ENCODE results near the gene IL17REL.
A peak's percentile ranks its signal among the peaks of the same experiment; 100 is the strongest.

Gene IL17REL

DNA sequence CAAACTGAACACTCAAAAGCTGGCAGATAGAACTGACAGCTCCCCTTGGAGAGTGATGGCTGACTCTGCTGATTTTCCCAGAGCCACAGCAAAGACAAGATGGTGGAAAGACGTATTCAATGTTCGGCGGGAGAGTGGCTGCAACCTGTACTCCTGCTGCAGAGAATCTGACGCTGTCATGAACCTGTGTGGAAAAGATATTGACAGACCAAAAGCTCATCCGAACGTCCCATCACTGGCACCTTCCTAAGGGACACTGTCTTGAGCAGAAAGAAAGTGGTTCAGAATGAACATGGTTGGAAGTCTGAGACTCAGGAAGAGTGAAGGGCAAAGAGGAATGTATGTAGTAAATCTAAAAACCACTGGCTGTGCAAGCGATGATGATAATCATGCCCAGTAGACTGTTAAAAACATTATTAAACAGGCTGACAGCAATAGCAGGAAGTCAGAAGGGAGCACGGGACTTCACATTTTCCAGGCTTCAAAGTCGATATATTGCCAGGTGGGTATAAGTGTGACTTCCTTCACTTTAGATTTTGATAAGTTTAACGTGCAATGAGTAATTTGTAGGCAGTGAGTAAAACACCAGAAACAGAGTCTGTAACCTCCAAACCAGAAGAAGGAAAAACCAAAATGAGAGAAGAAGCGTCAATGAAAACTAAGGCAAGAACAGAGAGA is 6.2 kb upstream of the IL17REL start:
- no peak overlapping the region for H3K9ac ChIP-seq (ENCODE audit: low read length)
- H3K9me3 ChIP-seq (ENCODE audit: control insufficient read depth, insufficient read depth, low read depth, low read length) = peaks cover 19% of the 10 kb centered on the region
- no peaks in the 10 kb centered on the region for H3K4me1 ChIP-seq (ENCODE audit: control insufficient read depth, insufficient read depth, low read length)
- peaks cover 65% of the 10 kb centered on the region for H3K27me3 ChIP-seq (ENCODE audit: control insufficient read depth, insufficient read depth, low read length)
- no peak overlapping the region for H3K27ac ChIP-seq (ENCODE audit: low read depth, low read length)
- H3K36me3 ChIP-seq (ENCODE audit: control insufficient read depth, insufficient read depth, low read length) = no peaks in the 10 kb centered on the region
- H3K4me3 ChIP-seq (ENCODE audit: low read depth, low read length) = no peak overlapping the region

DNA sequence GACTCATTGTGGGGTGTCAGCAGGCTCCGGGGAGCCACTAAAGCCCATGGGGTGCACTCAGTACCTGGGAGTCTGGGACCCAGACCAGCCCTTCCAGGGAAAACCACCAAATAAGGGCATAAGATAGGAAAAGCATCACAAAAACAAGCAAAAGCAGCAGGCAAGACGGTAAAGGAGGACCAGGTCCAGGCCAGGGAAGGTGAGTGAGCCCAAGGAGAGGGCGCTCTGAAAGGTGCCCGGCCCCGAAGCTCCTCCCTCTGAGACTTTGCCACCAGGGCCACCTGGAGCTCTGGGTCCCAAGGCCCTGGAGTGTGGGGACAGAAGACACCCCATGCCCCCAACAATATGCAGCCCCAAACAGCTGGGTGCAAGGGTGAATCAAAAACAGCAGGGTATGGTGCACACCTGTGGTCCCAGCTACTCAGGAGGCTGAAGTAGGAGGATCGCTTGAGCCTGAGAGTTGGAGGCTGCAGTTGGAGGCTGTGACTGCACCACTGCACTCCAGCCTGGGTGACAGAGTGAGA is 5.2 kb upstream of the IL17REL start:
- no peak overlapping the region for H3K27ac ChIP-seq (ENCODE audit: low read depth, low read length)
- no peak overlapping the region for H3K9ac ChIP-seq (ENCODE audit: low read length)
- peaks cover under 1% of the 10 kb centered on the region; the same call in 1 of the 2 replicates for H3K4me1 ChIP-seq (ENCODE audit: control insufficient read depth, insufficient read depth, low read length)
- H3K27me3 ChIP-seq (ENCODE audit: control insufficient read depth, insufficient read depth, low read length) = peaks cover 75% of the 10 kb centered on the region
- H3K4me3 ChIP-seq (ENCODE audit: low read depth, low read length) = no peak overlapping the region
- H3K9me3 ChIP-seq (ENCODE audit: control insufficient read depth, insufficient read depth, low read depth, low read length) = peaks cover 19% of the 10 kb centered on the region
- H3K36me3 ChIP-seq (ENCODE audit: control insufficient read depth, insufficient read depth, low read length) = no peaks in the 10 kb centered on the region

DNA sequence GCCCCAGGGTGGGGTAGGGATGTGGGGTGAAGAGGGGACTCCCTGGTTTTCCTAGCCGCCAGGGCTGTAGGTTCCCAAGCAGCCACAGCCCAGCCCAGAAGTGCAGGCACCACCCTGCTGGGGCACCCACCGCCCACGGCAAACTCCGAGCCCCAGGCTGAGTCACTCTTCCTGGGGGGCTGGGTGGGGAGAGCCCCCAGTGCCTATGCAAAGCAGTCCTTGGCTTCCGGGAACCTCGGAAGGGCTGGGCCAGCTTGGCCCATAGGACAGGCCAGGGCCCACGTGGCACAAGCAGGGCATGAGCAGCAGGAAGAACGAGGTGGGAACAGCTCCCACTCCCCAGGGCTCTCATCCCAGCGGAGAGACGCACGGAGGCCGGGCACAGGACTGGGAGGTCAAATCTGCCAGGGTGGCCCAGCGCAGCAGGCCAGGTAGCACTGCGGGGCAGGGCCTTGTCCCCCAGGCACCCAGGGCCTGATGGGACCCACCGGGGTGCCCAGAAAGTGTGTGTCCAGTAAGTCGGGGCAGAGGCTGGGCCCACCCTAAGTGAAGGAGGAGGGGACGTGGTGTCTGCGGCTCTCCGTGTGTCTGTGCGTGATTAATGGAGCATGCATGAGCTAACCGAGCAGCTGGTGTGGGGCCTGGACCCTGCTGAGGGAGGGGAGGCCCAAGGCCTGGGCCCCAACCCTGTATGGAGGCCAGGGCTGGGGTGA is 4.6 kb upstream of the IL17REL start:
- no peaks in the 10 kb centered on the region for H3K36me3 ChIP-seq (ENCODE audit: control insufficient read depth, insufficient read depth, low read length)
- no peak overlapping the region for H3K4me3 ChIP-seq (ENCODE audit: low read depth, low read length)
- H3K27me3 ChIP-seq (ENCODE audit: control insufficient read depth, insufficient read depth, low read length) = peaks cover 79% of the 10 kb centered on the region
- no peak overlapping the region for H3K27ac ChIP-seq (ENCODE audit: low read depth, low read length)
- H3K9ac ChIP-seq (ENCODE audit: low read length) = no peak overlapping the region
- H3K4me1 ChIP-seq (ENCODE audit: control insufficient read depth, insufficient read depth, low read length) = peaks cover 7% of the 10 kb centered on the region
- H3K9me3 ChIP-seq (ENCODE audit: control insufficient read depth, insufficient read depth, low read depth, low read length) = peaks cover 19% of the 10 kb centered on the region

DNA sequence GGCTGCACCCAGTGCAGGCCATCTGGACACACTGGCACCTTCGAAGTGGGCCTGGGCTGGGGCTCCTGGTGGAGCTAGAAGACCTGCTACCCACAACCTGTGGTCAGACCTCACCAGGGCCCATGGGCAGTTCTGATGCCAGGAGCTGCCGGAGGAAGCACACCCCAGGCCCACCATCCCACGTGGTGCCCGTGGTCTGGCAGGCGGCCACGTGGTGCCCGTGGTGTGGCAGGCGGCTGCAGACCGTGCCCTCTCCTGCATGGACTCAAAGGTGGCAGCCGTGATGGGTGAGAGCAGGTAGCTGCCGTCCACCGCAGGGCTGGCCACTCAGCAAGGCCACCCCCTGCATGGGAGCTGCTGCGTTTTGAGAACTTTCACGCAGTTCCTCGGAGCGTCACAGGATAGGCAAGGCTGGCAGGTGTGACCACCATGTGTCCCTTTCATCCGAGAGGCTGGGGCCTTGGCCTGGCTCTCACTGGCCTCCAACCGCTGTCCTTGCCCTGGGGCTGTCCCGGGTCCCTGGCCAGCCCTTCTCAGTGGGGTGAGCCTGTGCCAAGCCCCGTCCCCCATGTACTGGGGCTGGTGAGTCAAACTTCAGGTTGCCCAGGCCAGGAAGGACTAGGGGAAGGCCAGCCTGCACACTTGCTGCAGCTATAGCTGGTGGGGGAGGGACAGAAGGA is 3.9 kb upstream of the IL17REL start:
- no peak overlapping the region for H3K4me3 ChIP-seq (ENCODE audit: low read depth, low read length)
- H3K27ac ChIP-seq (ENCODE audit: low read depth, low read length) = no peak overlapping the region
- H3K27me3 ChIP-seq (ENCODE audit: control insufficient read depth, insufficient read depth, low read length) = peaks cover 85% of the 10 kb centered on the region
- peaks cover 12% of the 10 kb centered on the region for H3K4me1 ChIP-seq (ENCODE audit: control insufficient read depth, insufficient read depth, low read length)
- H3K9me3 ChIP-seq (ENCODE audit: control insufficient read depth, insufficient read depth, low read depth, low read length) = peaks cover 19% of the 10 kb centered on the region
- no peaks in the 10 kb centered on the region for H3K36me3 ChIP-seq (ENCODE audit: control insufficient read depth, insufficient read depth, low read length)
- H3K9ac ChIP-seq (ENCODE audit: low read length) = no peak overlapping the region

DNA sequence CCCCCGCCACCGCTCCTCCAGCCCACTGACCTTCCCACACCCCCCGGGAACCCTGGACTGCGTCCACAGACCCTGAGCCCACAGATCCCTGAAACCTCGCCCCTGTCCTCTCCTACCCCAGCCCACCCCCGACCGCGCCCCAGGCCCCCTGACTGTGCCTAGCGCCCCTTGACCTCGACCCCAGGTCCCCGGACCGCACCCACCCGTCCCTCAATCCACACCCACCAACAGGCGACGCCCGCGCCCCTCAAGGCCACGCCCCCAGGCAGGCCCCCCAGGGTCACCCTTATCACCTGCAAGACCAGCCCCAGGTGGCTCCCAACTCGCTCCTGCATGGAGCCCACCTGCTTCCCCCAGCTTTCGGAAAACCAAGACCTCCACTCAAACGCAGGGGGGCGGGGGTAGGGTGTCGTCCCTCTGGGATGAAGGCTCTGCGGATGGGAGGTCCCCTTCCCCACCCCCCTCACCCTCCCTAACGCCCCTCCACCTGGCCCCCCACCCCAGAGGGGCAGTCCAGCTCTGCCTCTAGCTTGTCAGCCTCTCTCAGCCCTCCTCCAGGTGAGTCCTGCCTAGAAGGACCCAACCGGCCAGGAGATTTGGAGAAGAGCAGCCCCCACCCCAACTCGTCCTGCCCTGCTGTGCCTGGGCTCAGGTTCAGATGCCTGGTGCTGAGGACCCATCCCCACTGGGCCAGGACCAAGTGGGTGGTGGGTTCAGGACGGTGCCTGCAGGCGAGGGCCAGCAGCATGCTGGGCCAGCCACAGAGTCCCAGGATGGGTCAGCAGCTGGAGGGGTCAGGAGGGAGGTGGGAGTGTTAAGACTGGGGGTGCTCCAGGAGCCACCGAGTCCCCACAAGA is 3.1 kb upstream of the IL17REL start:
- Histone ChIP-seq H3K4me1 (ENCODE audit: control insufficient read depth, insufficient read depth, low read length) (peaks cover 17% of the 10 kb centered on the region), H3K4me3 (ENCODE audit: low read depth, low read length) (no peak overlapping the region), H3K27ac (ENCODE audit: low read depth, low read length) (no peak overlapping the region), H3K36me3 (ENCODE audit: control insufficient read depth, insufficient read depth, low read length) (no peaks in the 10 kb centered on the region), H3K9me3 (ENCODE audit: control insufficient read depth, insufficient read depth, low read depth, low read length) (peaks cover 12% of the 10 kb centered on the region), H3K9ac (ENCODE audit: low read length) (no peak overlapping the region), H3K27me3 (ENCODE audit: control insufficient read depth, insufficient read depth, low read length) (peaks cover 92% of the 10 kb centered on the region)

DNA sequence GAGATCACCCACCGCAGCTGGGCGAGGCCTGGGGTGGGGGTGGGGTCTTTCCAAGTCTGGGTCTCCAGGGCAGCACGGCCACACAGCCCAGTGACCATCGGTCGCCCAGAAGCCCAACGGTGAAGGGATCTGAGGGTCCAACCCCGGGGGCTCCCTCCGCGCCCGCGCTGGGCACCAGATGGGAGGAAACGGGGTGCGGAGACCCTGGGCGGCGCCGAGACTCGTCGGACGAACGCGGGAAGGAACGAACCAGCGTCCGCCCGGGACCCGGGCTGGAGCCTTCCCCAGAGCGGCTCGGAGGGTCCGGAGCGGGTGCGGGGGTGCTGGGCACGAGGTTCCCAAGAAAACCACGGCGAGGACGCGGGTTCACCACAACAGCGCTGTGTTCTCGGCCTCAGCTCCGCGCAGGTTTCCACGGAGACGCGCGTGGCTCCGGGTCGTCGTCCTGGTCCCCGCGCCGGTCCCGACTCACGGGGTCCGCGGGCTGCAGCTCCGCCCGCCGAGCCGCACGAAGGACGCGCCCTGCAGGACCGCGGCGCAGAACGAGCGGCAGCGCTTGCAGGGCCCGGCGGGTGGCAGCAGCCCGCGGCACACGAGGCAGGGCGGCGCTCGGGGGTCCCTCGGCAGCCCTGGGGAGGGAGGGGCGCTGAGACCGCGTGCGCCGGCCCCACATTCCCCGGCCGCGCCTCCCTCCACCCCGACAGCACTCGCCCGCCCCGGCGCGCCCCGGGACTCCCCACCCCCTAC is 2.3 kb upstream of the IL17REL start:
- no peaks in the 10 kb centered on the region for H3K36me3 ChIP-seq (ENCODE audit: control insufficient read depth, insufficient read depth, low read length)
- H3K27ac ChIP-seq (ENCODE audit: low read depth, low read length) = no peak overlapping the region
- peaks cover 4% of the 10 kb centered on the region; the same call in 1 of the 2 replicates for H3K9me3 ChIP-seq (ENCODE audit: control insufficient read depth, insufficient read depth, low read depth, low read length)
- peaks cover 17% of the 10 kb centered on the region for H3K4me1 ChIP-seq (ENCODE audit: control insufficient read depth, insufficient read depth, low read length)
- H3K9ac ChIP-seq (ENCODE audit: low read length) = no peak overlapping the region
- H3K27me3 ChIP-seq (ENCODE audit: control insufficient read depth, insufficient read depth, low read length) = peaks cover 94% of the 10 kb centered on the region
- peak overlapping the region; percentile 56 for H3K4me3 ChIP-seq (ENCODE audit: low read depth, low read length)

DNA sequence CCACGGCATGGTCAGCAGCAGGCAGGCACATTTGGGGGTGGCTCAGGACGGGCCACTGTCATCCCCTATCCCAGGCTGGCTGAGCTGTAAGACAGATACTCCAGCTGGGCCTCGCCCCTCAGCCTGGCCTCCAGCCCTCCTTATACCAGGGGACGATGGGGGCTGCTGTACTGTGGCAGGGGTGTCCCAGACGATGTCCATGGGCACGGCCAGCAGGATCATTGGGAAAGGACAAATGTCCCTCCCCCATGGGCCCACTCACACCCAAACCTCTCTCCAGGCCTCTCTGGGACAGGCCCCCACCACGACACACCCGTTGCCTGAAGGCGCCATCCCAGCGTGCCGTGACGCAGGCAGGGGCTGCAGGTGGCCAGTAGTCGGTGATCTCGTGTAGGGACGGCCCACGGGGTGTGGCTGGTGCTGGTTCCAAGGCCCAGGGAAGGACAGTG is 1.5 kb upstream of the IL17REL start:
- H3K9me3 ChIP-seq (ENCODE audit: control insufficient read depth, insufficient read depth, low read depth, low read length) = no peaks in the 10 kb centered on the region
- H3K4me1 ChIP-seq (ENCODE audit: control insufficient read depth, insufficient read depth, low read length) = peaks cover 17% of the 10 kb centered on the region
- no peak overlapping the region for H3K27ac ChIP-seq (ENCODE audit: low read depth, low read length)
- H3K27me3 ChIP-seq (ENCODE audit: control insufficient read depth, insufficient read depth, low read length) = peaks cover 90% of the 10 kb centered on the region
- no peak overlapping the region for H3K9ac ChIP-seq (ENCODE audit: low read length)
- H3K36me3 ChIP-seq (ENCODE audit: control insufficient read depth, insufficient read depth, low read length) = no peaks in the 10 kb centered on the region
- no peak overlapping the region for H3K4me3 ChIP-seq (ENCODE audit: low read depth, low read length)

DNA sequence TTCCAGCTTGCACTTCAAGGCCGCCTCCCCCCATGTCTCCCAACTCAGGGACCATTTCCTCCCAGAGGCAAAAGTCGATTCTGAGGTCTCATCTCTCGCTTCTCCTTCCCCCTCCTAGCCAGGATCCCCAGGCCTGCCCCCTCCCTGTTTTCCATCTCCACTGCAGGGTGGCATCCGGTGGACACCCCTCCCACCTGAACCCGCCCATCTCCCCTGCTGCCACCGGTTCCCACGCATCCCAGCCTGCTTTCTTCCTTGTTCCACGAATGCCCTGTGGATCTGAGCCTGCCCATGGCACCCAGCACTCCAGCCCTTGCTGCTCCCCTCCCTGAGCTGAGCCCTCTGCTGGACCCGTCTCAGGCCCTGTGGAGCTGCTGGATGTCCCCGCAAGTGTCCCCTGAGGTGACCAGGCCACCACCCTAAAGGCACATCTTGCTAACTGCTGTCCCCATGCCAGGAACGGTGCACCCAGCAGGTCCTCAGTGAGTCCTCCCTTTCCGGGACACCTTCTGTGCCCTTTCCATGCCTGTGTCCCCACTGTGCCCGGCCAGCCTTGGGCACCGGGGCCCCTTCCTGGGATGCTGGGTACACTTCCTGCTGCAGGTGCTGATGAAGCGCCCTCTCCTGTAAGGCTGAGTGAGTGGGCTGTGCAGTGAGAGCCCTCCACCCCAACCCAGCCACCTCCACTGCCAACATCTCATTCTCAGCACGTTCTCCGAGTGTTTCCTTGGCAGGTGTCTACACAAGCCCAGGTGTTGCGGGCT is 936 bp downstream of the IL17REL start:
- H3K27ac ChIP-seq (ENCODE audit: low read depth, low read length) = no peak overlapping the region
- no peaks in the 10 kb centered on the region for H3K9me3 ChIP-seq (ENCODE audit: control insufficient read depth, insufficient read depth, low read depth, low read length)
- H3K36me3 ChIP-seq (ENCODE audit: control insufficient read depth, insufficient read depth, low read length) = no peaks in the 10 kb centered on the region
- H3K4me1 ChIP-seq (ENCODE audit: control insufficient read depth, insufficient read depth, low read length) = peaks cover 27% of the 10 kb centered on the region
- no peak overlapping the region for H3K9ac ChIP-seq (ENCODE audit: low read length)
- peaks cover 75% of the 10 kb centered on the region for H3K27me3 ChIP-seq (ENCODE audit: control insufficient read depth, insufficient read depth, low read length)
- H3K4me3 ChIP-seq (ENCODE audit: low read depth, low read length) = peak overlapping the region; percentile 37

DNA sequence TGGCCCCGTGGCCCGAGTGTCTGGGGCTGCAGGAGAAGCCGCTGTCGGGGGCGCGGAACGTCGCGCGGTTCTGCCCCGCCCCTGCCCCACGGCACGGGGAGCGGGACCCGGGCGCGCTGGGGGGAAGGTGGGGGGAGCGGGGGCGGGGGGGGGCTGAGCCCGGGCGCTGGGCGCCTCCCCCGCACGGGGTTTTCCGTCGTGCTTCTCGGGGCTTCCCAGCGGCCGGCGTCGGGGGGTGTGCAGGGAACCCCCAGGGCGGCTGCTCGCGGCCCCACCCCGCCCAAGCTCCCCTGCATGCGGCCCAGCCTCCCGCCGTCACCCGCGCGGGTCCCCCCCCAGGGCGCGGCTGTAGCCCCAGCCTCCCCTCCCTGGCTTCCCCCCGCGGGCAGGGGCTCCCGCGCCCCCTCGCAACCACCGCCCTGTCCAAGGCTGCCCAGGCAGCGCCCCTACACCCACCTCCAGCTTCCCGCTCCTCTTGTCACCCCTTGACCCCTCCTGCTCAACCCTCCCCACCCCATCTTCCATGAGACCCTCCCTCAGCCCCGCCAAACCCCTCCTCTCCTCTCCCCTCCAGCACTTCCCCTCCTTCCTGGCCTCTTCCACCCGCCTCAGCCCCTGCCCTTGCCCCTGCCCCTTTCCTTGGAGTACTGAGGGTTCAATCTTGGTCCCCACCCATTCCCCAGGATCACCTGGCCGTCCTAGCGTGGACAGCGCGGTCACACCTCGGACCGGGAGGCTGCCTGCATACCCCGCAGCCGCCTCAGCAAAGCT is 1.7 kb downstream of the IL17REL start:
- no peaks in the 10 kb centered on the region for H3K36me3 ChIP-seq (ENCODE audit: control insufficient read depth, insufficient read depth, low read length)
- H3K27me3 ChIP-seq (ENCODE audit: control insufficient read depth, insufficient read depth, low read length) = peaks cover 67% of the 10 kb centered on the region
- H3K9me3 ChIP-seq (ENCODE audit: control insufficient read depth, insufficient read depth, low read depth, low read length) = no peaks in the 10 kb centered on the region
- H3K9ac ChIP-seq (ENCODE audit: low read length) = no peak overlapping the region
- H3K4me3 ChIP-seq (ENCODE audit: low read depth, low read length) = peak overlapping the region; percentile 37
- peaks cover 32% of the 10 kb centered on the region for H3K4me1 ChIP-seq (ENCODE audit: control insufficient read depth, insufficient read depth, low read length)
- no peak overlapping the region for H3K27ac ChIP-seq (ENCODE audit: low read depth, low read length)

Data from HUES6 (cell line).